Effector memory CD8-positive, alpha-beta T cell (primary cell): ENCODE measurements around the gene LTO1.
"Not testable (repeated sequence)": the region's sequence is repeated elsewhere in the genome, so short reads cannot be mapped to it uniquely, and the experiment has no call there.

ENCODE experiments used
- ATAC-seq: fragments of 150-1000 bp; cut with Tn5 transposase; replicated peaks from 2 replicates; pipeline ENCODE4 v1.10.0; 2021; ENCODE audit warnings: mild to moderate bottlenecking, moderate library complexity
- DNase-seq, 3 experiments: peaks; one replicate each; pipeline ENCODE4 v3.0.0; 2021
- H3K27ac Mint-ChIP-seq, 2 donors: one replicate each; pipeline ENCODE4 v1.8.0; 2022; ENCODE audit warnings: mild to moderate bottlenecking in 2 of 2, mixed read lengths in 2 of 2, moderate library complexity in 2 of 2
- H3K27me3 Mint-ChIP-seq, 2 donors: one replicate each; pipeline ENCODE4 v1.8.0; 2022; ENCODE audit warnings: mixed read lengths in 2 of 2
- H3K36me3 Mint-ChIP-seq: one replicate; pipeline ENCODE4 v1.8.0; 2022; ENCODE audit warnings: mild to moderate bottlenecking, moderate library complexity, mixed read lengths; ENCODE audit not compliant: insufficient read depth
- H3K4me1 Mint-ChIP-seq, 2 donors: one replicate each; pipeline ENCODE4 v1.8.0; 2022; ENCODE audit warnings: low read depth in 2 of 2, mixed read lengths in 2 of 2
- H3K4me3 Mint-ChIP-seq, 2 donors: one replicate each; pipeline ENCODE4 v1.8.0; 2022; ENCODE audit warnings: mild to moderate bottlenecking in 2 of 2, mixed read lengths in 2 of 2, moderate library complexity in 2 of 2
- H3K9me3 Mint-ChIP-seq, 2 donors: one replicate each; pipeline ENCODE4 v1.8.0; 2022; ENCODE audit warnings: mixed read lengths in 2 of 2

LTO1 gene

DNA sequence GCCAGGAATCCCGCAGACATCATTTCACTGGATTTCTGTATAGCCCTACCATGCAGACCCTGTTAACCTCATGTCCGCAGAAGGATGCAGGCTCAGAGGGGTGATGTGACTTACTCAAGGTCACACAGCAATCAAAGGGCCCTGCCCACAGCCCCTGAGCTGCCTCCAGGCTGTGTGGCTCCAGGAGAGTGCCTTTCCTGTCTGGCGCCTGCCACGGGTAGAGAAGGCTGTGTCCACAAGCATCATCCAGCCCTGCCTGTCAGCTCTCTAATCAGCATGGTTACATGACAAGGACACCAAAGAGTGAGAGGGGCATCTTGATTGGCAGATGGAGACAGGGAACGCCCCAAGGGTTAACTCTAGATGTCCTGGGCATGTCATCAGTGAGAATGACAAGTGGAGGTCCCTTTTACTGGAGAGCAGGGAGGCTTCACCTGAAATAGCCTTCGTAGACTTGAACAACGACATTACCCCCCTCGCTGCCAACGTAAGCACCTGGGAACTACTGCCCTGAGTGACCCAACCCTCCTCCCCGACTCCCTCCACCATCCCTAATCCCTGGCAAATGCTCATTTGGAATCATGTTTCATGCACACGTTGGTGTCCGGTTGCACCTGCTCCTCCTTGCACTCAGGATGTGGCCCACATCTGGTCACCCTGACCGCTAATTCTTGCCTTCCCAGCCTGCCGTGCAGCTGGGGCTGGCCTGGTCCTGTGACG is 21.8 kb upstream of the LTO1 start:
- Mint-ChIP-seq H3K27me3 (peaks cover 74 to 91% of the 10 kb centered on the region in 2 donors), H3K27ac (peak overlapping the region in 1 of 2 donors; percentile 38), H3K9me3 (no peaks in the 10 kb centered on the region), H3K4me1 (no peaks in the 10 kb centered on the region), H3K36me3 (no peaks in the 10 kb centered on the region), H3K4me3 (no peak overlapping the region)
- no peak for ATAC-seq
- DNase-seq: no peak

DNA sequence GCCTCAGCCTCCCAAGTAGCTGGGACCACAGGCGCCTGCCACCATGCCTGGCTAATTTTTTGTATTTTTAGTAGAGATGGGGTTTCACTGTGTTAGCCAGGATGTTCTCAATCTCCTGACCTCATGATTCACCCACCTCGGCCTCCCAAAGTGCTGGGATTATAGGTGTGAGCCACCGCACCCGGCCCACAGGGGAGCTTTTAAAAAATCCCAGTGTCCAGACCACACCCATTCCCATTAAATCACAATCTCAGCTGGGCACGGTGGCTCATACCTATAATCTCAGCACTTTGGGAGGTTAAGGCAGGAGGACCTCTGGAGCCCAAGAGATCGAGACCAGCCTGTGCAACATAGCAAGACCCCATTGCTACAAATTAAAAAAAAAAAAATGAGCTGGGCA is 20.8 kb upstream of the LTO1 start:
- not testable (repeated sequence) for ATAC-seq, H3K36me3 Mint-ChIP-seq, DNase-seq, H3K4me1 Mint-ChIP-seq, H3K9me3 Mint-ChIP-seq, H3K4me3 Mint-ChIP-seq
- Mint-ChIP-seq H3K27ac (peak overlapping the region in 1 of 2 donors; percentile 38), H3K27me3 (peaks cover 83 to 95% of the 10 kb centered on the region in 2 donors)

DNA sequence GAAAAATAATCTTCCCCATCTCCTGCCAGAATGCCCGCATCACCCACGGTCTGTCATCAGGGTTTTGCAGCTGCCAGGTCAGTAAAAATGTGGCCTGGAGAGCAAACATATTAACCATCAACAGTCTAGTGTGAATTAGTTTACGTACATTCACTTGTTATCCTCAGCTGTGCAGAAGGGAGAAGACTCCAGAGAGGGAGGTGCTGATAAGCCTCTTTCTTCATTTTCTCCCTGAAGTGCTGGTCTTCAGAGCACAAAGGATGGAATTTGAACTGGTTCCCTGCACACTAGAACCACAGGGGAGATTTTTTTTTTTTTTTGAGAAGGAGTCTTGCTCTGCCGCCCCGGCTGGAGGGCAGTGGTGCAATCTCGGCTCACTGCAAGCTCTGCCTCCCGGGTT is 20.4 kb upstream of the LTO1 start:
- H3K4me1 Mint-ChIP-seq: no peaks in the 10 kb centered on the region
- H3K9me3 Mint-ChIP-seq: no peaks in the 10 kb centered on the region
- H3K4me3 Mint-ChIP-seq: no peak overlapping the region
- peaks cover 83 to 95% of the 10 kb centered on the region in 2 donors for H3K27me3 Mint-ChIP-seq
- H3K36me3 Mint-ChIP-seq: no peaks in the 10 kb centered on the region
- DNase-seq: no peak
- no peak for ATAC-seq
- no peak overlapping the region for H3K27ac Mint-ChIP-seq

DNA sequence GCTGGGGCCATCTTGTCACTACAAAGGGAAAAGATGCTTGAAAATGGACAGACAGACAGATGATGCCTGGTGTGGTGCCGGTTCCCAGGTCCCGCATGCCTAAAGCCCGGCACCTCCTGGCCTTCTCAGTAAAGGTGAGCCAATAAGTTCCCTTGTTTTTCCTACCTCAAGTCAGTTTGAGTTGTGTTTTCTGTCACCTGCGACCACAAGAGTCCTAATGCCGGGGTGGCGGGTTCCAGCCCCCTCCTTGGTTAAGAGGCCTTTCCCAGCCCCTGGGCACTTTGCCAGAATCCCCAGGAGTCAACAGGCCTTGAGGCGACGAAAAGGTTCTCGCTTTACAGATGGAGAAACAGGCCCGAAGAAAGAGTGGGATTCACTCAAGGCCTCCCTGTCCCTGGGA is 19.6 kb upstream of the LTO1 start:
- ATAC-seq (no peak), DNase-seq (no peak)
- H3K9me3 Mint-ChIP-seq: no peaks in the 10 kb centered on the region

DNA sequence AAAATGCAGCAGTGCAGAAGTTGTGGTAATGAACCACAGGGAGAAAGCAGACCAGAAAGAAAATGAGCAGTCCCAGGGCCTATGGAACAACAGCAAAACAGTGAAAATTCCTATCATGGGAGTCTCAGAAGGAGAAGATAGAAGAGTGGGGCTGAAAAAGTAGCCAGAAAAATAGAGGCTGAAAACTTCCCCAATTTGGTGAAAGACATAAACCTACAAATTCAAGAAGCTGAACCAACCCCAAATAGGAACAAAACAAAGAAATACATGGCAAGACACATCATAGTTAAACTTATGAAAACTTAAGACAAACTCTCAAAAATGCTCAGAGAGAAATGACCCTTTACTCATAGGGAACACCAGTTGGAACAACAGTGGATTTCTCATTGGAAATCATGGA is 17.3 kb upstream of the LTO1 start:
- DNase-seq: no peak
- no peaks in the 10 kb centered on the region for H3K9me3 Mint-ChIP-seq
- H3K27ac Mint-ChIP-seq: no peak overlapping the region
- H3K4me1 Mint-ChIP-seq: no peaks in the 10 kb centered on the region
- peaks cover 79 to 93% of the 10 kb centered on the region in 2 donors for H3K27me3 Mint-ChIP-seq
- no peak overlapping the region for H3K4me3 Mint-ChIP-seq
- no peaks in the 10 kb centered on the region for H3K36me3 Mint-ChIP-seq
- no peak for ATAC-seq

More for the DNA sequence above, 19.6 kb upstream of the LTO1 start:
- no peaks in the 10 kb centered on the region for H3K36me3 Mint-ChIP-seq
- H3K27me3 Mint-ChIP-seq: peaks cover 81 to 95% of the 10 kb centered on the region in 2 donors
- no peaks in the 10 kb centered on the region for H3K4me1 Mint-ChIP-seq
- no peak overlapping the region for H3K4me3 Mint-ChIP-seq
- H3K27ac Mint-ChIP-seq: no peak overlapping the region

DNA sequence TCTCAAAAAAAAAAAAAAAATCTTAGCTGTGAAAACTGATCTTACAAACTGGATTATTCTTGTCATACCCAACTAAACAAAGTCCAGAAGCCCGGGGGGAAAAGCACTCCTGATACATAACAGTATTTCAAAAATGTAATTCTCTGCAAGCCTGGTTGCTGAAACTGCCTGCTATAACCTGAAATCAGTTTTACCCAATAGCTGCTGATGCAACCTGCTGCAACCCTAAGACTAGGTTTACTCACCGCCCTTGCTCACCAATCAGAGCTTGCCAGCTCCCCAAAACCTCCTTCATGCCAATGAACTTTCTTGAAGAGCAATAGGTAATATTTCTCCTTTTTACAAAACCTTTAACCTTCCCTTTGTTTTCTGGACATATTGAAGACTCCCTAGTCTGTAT is 16.3 kb upstream of the LTO1 start:
- DNase-seq (no peak), ATAC-seq (no peak)
- H3K36me3 Mint-ChIP-seq: no peaks in the 10 kb centered on the region
- no peaks in the 10 kb centered on the region for H3K4me1 Mint-ChIP-seq
- no peaks in the 10 kb centered on the region for H3K9me3 Mint-ChIP-seq
- H3K4me3 Mint-ChIP-seq: no peak overlapping the region
- H3K27me3 Mint-ChIP-seq: peaks cover 69 to 84% of the 10 kb centered on the region in 2 donors
- no peak overlapping the region for H3K27ac Mint-ChIP-seq

DNA sequence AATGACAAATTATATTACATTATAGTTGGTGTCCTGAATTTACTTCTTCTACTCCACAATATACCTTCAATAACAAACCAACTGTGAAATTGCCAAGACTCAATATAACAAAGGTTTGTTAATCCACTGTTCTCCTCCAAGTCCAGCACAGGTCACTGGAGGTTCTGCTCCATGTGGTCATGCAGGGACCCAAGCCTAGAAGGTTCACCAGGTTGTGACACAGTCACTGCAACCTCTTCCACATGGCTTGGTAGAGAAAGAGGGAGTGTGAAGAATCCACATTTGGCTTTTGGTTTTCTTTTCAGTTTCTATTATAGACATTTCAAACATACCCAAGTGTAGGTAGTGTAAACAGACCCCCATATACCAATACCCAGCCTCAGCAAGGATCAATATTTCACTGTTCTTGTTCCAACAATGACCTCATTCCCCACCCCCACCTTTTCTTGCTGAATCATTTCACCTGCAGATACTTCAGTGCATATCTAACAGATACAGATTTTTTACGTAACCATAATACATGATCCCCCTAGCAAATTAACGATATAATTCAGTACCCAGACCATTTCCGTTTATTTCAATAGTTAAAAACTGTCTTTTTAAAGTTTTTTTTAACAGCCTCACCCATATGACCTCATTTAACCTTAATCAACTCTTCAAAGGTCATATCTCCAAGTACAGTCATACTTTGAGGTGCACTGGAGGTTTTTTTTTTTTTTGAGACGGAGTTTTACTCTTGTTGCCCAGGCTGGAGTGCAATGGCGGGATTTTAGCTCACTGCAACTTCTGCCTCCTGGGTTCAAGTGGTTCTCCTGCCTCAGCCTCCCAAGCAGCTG is 14.5 kb upstream of the LTO1 start:
- Mint-ChIP-seq H3K4me1 (peaks cover 4% of the 10 kb centered on the region in 2 donors), H3K4me3 (no peak overlapping the region), H3K27me3 (peaks cover 61 to 66% of the 10 kb centered on the region in 2 donors), H3K9me3 (no peaks in the 10 kb centered on the region), H3K36me3 (no peaks in the 10 kb centered on the region), H3K27ac (no peak overlapping the region)
- ATAC-seq (no peak), DNase-seq (no peak)

DNA sequence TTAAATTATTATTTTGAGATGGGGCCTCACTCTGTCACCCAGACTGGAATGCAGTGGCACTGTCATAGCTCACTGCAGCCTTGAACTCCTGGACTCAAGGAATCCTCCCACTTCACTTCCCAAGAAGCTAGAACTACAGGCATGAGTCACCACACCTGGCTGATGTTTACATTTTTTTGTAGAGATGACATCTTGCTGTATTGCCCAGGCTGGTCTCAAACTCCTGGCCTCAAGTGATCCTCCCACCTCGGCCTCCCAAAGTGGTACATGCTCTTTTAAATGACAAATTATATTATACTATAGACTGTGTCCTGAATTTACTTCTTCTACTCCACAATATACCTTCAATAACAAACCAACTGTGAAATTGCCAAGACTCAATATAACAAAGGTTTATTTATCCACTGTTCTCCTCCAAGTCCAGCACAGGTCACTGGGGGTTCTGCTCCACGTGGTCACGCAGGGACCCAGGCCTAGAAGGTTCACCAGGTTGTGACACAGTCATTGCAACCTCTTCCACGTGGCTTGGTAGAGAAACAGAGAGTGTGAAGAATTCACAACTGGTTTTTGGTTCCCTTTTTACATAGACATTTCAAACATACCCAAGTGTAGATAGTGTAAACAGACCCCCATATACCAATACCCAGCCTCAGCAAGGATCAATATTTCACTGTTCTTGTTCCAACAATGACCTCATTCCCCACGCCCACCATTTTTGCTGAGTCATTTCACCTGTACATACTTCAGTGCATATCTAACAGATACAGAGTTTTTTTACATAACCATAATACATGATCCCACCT is 13.0 kb upstream of the LTO1 start:
- not testable (repeated sequence) for ATAC-seq

GRCh38 chr11:69686856-69687255 is 11.7 kb upstream of the LTO1 start:
- ATAC-seq (no peak), DNase-seq (no peak)
- H3K4me3 Mint-ChIP-seq: no peak overlapping the region
- H3K36me3 Mint-ChIP-seq: no peaks in the 10 kb centered on the region
- H3K27me3 Mint-ChIP-seq: peaks cover 39 to 41% of the 10 kb centered on the region in 2 donors
- peaks cover 4% of the 10 kb centered on the region in 2 donors for H3K4me1 Mint-ChIP-seq
- H3K9me3 Mint-ChIP-seq: no peaks in the 10 kb centered on the region
- H3K27ac Mint-ChIP-seq: no peak overlapping the region

More for the DNA sequence above, 13.0 kb upstream of the LTO1 start:
- H3K36me3 Mint-ChIP-seq, H3K9me3 Mint-ChIP-seq, H3K4me1 Mint-ChIP-seq, DNase-seq, H3K4me3 Mint-ChIP-seq, H3K27ac Mint-ChIP-seq: not testable (repeated sequence)
- peaks cover 52 to 54% of the 10 kb centered on the region in 2 donors for H3K27me3 Mint-ChIP-seq

DNA sequence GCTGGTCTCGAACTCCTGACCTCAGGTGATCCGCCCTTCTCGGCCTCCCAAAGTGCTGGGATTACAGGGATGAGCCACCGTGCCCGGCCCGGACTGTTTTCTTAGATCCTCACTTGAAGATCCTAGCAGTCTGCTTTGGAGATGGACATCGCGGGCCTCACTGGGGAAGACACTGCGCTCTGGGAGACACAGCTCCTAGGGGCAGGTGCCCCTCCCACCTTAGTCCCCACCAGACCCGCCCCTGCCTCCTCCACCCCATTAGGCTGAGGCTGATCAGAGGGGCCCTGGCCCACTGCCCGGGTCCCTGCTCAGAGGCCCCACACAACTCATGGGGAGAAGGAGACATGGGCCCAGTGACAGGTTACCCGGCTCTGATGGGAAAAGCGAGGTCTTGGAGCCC is 11.3 kb upstream of the LTO1 start:
- Mint-ChIP-seq H3K27ac (no peak overlapping the region), H3K36me3 (no peaks in the 10 kb centered on the region), H3K9me3 (no peaks in the 10 kb centered on the region), H3K27me3 (peaks cover 34 to 37% of the 10 kb centered on the region in 2 donors), H3K4me3 (peak overlapping the region; percentile 59 to 69), H3K4me1 (peaks cover 4% of the 10 kb centered on the region in 2 donors)
- no peak for ATAC-seq
- no peak for DNase-seq

DNA sequence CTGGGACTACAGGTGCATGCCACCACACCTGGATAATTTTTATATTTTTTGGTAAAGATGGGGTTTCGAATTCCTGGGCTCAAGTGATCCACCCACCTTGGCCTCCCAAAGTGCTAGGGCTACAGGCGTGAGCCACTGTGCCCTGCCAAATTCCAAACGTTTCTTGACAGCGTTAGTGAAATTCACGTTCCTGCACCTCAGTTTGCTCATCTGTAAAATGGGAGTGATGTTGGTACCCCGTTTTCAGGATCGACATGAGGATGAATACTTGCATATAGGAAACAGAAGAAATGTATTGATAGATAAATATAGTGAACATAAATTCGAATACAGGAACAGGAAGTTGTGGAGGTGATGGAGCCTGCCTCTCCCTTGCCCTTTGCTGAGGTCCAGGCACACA is 10.2 kb upstream of the LTO1 start:
- no peaks in the 10 kb centered on the region for H3K36me3 Mint-ChIP-seq
- peaks cover 4% of the 10 kb centered on the region in 2 donors for H3K4me1 Mint-ChIP-seq
- no peaks in the 10 kb centered on the region for H3K9me3 Mint-ChIP-seq
- ATAC-seq: no peak
- DNase-seq: no peak
- peaks cover 23 to 26% of the 10 kb centered on the region in 2 donors for H3K27me3 Mint-ChIP-seq
- H3K4me3 Mint-ChIP-seq: peak overlapping the region; percentile 59 to 69
- no peak overlapping the region for H3K27ac Mint-ChIP-seq

- no peak for ATAC-seq
- H3K4me1 Mint-ChIP-seq: peaks cover 4% of the 10 kb centered on the region in 2 donors
- peaks cover 16 to 21% of the 10 kb centered on the region in 2 donors for H3K27me3 Mint-ChIP-seq
- H3K36me3 Mint-ChIP-seq: no peaks in the 10 kb centered on the region
- DNase-seq: no peak
- no peak overlapping the region for H3K27ac Mint-ChIP-seq
- no peaks in the 10 kb centered on the region for H3K9me3 Mint-ChIP-seq
- H3K4me3 Mint-ChIP-seq: no peak overlapping the region
These were observed 9.5 kb upstream of the LTO1 start for GRCh38 chr11:69684651-69685050.

GRCh38 chr11:69683764-69684333 is 8.7 kb upstream of the LTO1 start:
- Mint-ChIP-seq H3K27ac (no peak overlapping the region), H3K4me3 (no peak overlapping the region), H3K9me3 (no peaks in the 10 kb centered on the region), H3K4me1 (peaks cover 4% of the 10 kb centered on the region in 2 donors), H3K27me3 (peaks cover 8 to 17% of the 10 kb centered on the region in 2 donors), H3K36me3 (no peaks in the 10 kb centered on the region)
- ATAC-seq (no peak), DNase-seq (no peak)
